HG02798 (cell line): ENCODE data around the gene PAX9.

ENCODE experiments used
- ATAC-seq: cut with Tn5 transposase; IDR thresholded peaks from one replicate; pipeline ENCODE4 v1.9.1; 2021; ENCODE audit warnings: mild to moderate bottlenecking; ENCODE audit not compliant: unreplicated experiment, poor library complexity

The PAX9 gene

DNA sequence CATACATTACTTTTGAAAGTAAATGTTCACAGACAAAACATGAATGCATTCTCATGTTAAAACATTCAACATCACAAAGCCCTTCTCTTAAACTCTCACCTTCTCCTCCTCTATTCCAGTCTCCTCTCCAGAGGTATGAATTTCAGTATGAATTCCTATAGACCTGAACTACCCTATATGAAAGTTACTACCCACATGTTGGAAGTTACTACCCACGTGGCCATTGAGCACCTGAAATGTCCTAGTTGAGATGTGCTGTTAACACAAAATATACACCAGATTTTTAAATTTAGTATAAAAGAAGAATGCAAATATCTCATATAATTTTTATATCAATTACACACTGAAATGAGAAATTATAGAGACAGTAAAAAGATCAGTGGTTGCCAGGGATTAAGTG lies 60.2 kb downstream of the PAX9 start:
- ATAC-seq, result no peak

DNA sequence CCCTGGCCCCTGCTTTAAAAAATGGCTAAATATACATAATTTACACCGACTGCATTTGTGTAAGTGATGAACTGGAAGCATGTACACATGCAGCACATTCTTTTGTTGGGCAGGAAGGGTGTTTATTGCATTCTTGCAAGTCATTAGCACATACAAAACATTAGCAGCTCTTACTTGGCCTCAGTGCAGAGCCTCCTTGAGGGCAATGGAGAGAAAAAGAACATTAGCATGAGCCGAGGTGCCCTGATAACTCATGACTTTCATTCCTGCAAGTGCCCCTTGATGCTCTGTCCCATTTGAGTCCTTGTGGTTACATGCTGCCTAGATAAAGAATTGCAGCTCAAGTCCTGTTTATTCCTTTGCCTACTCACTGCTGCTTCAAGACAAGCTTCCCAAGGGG lies 61.9 kb downstream of the PAX9 start:
- no peak for ATAC-seq

DNA sequence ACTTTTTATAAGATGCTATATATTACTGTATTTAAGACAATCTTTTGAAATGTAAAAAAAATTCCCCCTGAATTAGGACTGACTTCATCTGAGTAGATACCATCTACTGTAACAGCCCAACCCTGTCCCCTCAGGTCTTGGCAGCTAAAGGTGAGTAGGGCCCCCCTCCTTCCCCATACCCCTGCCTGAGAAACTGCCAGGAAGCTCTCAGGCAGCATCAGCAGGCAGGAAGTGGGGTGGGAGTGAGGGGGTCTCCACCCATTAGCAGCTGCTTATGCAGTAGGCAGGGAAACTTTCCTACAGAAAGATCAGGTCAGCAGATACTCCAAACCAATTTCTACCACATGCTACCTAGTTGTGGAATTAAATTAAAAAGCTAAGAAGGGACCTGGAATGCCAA lies 62.5 kb downstream of the PAX9 start:
- no peak for ATAC-seq

DNA sequence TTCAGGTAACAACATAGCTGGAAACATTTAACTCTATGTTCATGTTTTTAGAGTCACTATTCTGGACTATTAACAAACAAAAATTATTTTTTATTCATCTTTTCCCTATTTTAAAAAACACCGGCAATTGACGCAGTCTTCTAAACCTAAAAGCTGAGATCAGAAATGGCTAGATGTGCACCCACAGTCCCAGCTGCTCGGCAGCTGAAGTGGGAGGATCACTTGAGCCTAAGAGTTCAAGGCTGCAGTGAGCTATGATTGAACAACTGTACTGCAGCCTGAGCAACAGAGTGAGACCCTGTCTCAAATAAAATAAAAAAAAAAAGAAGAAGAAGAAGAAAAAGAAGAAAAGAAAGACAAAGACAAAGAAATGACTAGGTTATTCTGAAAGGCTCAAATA lies 64.5 kb downstream of the PAX9 start:
- no peak for ATAC-seq
